HCT116 (cell line): ENCODE measurements around the gene SGSH.

Experiments used
- CBX3 ChIP-seq: IDR thresholded peaks from 2 replicates; pipeline ENCODE4 v1.6.1; 2012; ENCODE audit warnings: low read depth
- CEBPB ChIP-seq: IDR thresholded peaks from 2 replicates; pipeline ENCODE4 v1.6.1; 2012; ENCODE audit warnings: low read depth
- EZH2 ChIP-seq: fragments of 200-600 bp; sonication (generic); IDR thresholded peaks from 2 replicates; pipeline ENCODE4 v1.6.1; 2017; ENCODE audit warnings: antibody characterized with exemption, mixed run types
- EZH2phosphoT487 ChIP-seq: fragments of 200-600 bp; IDR thresholded peaks from 2 replicates; pipeline ENCODE4 v1.6.1; 2018; ENCODE audit warnings: antibody characterized with exemption, borderline replicate concordance
- FOSL1 ChIP-seq: IDR thresholded peaks from 2 replicates; pipeline ENCODE4 v1.6.1; 2012; ENCODE audit warnings: low read depth
- POLR2A ChIP-seq: IDR thresholded peaks from 2 replicates; pipeline ENCODE4 v1.7.0; 2011; ENCODE audit warnings: borderline replicate concordance; ENCODE audit not compliant: insufficient read depth, insufficient read length; ENCODE audit errors: extremely low read depth
- POLR2AphosphoS5 ChIP-seq: IDR thresholded peaks from 2 replicates; pipeline ENCODE4 v1.6.1; 2011; ENCODE audit warnings: mild to moderate bottlenecking, low read depth, low read length, moderate library complexity
- RAD21 ChIP-seq: IDR thresholded peaks from 2 replicates; pipeline ENCODE4 v1.6.1; 2012; ENCODE audit warnings: low read depth, mild to moderate bottlenecking
- REST ChIP-seq: IDR thresholded peaks from 2 replicates; pipeline ENCODE4 v1.6.1; 2012; ENCODE audit warnings: low read depth
- SP1 ChIP-seq: IDR thresholded peaks from 2 replicates; pipeline ENCODE4 v1.6.1; 2012; ENCODE audit warnings: low read depth
- YY1 ChIP-seq: IDR thresholded peaks from 2 replicates; pipeline ENCODE4 v1.6.1; 2011; ENCODE audit warnings: low read length, low read depth, moderate library complexity, mild to moderate bottlenecking; ENCODE audit not compliant: insufficient replicate concordance; ENCODE audit errors: extremely low read depth
- ZFX ChIP-seq: fragments of 450-650 bp; IDR thresholded peaks from 2 replicates; pipeline ENCODE4 v1.6.1; 2017
- TF ChIP-seq, protein P1 (sequence below), 3 experiments: fragments of 200-600 bp in 1 of 3; sonication (generic) in 1 of 3; IDR thresholded peaks in 2 of 3; conservative IDR thresholded peaks in 1 of 3; 2 replicates each; pipeline ENCODE4 v1.5.1; 2012 to 2017; ENCODE audit warnings: low read depth in 2 of 3, low read length in 2 of 3, antibody characterized with exemption in 1 of 3, borderline replicate concordance in 1 of 3, control low read depth in 1 of 3, mild to moderate bottlenecking in 1 of 3, mixed read lengths in 1 of 3, mixed run types in 1 of 3, moderate library complexity in 1 of 3; ENCODE audit not compliant: insufficient read depth in 1 of 3

- no peak for TF ChIP-seq CEBPB
- TF ChIP-seq, protein P1, sequence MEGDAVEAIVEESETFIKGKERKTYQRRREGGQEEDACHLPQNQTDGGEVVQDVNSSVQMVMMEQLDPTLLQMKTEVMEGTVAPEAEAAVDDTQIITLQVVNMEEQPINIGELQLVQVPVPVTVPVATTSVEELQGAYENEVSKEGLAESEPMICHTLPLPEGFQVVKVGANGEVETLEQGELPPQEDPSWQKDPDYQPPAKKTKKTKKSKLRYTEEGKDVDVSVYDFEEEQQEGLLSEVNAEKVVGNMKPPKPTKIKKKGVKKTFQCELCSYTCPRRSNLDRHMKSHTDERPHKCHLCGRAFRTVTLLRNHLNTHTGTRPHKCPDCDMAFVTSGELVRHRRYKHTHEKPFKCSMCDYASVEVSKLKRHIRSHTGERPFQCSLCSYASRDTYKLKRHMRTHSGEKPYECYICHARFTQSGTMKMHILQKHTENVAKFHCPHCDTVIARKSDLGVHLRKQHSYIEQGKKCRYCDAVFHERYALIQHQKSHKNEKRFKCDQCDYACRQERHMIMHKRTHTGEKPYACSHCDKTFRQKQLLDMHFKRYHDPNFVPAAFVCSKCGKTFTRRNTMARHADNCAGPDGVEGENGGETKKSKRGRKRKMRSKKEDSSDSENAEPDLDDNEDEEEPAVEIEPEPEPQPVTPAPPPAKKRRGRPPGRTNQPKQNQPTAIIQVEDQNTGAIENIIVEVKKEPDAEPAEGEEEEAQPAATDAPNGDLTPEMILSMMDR (IDR thresholded peaks at IDR 0.05 in 2 of 3, conservative IDR thresholded peaks at IDR 0.05 in 1 of 3; ENCODE audit: borderline replicate concordance in 1 of 3, insufficient read depth in 1 of 3, low read depth in 2 of 3, low read length in 2 of 3) = no peak
- no peak for TF ChIP-seq EZH2phosphoT487
- no peak for TF ChIP-seq FOSL1
- no peak for TF ChIP-seq POLR2A
- TF ChIP-seq POLR2AphosphoS5 = no peak
- TF ChIP-seq SP1 = no peak
- no peak for TF ChIP-seq ZFX
- no peak for TF ChIP-seq YY1
- TF ChIP-seq REST = no peak
- TF ChIP-seq RAD21 = no peak
- TF ChIP-seq EZH2 = no peak
- TF ChIP-seq CBX3 = no peak
Observed at GRCh38 chr17:80166446-80166845, 53.7 kb downstream of the SGSH start.
